GM10248 (cell line): ENCODE results near the gene PBX3.

Experiments used
- CTCF ChIA-PET: fragments of 300-600 bp; sonication (Branson Sonifier 250); formaldehyde crosslinking; extraction: SDS; loops from one replicate; lab custom pipeline; 2021; ENCODE audit warnings: antibody characterized with exemption; lab: Yijun Ruan, JAX
- POLR2A ChIA-PET: fragments of 350-650 bp; sonication (Branson Sonifier 250); formaldehyde crosslinking; extraction: SDS; loops from one replicate; lab custom pipeline; 2020; ENCODE audit warnings: antibody characterized with exemption; lab: Yijun Ruan, JAX
- DNase-seq: peaks from one replicate; pipeline ENCODE4 v3.0.0; 2012; ENCODE audit errors: extremely low spot score
- TF ChIP-seq, protein P1 (sequence below): IDR thresholded peaks from 2 replicates; pipeline ENCODE4 v1.5.1; 2012; ENCODE audit warnings: mild to moderate bottlenecking, low read depth; ENCODE audit errors: extremely low read depth, missing control alignments, control extremely low read depth

The PBX3 gene

DNA sequence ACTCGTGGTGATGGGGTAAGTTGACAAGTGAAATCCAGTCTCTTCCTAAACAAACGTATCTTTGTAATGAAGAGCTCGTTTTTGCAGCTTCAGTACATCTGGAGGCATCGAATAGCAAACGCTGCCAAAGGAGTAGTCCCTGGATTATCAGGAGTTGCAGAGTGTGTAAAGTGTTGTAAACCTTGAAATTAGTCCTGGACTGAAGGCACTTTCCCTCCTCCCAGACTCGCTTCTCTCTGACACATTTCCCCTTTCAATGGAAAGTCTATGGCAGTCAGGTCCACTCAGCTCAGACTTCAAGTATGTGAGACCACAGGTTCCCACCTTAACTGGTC, 1.5 kb upstream of the PBX3 start:
- TF ChIP-seq, protein P1, sequence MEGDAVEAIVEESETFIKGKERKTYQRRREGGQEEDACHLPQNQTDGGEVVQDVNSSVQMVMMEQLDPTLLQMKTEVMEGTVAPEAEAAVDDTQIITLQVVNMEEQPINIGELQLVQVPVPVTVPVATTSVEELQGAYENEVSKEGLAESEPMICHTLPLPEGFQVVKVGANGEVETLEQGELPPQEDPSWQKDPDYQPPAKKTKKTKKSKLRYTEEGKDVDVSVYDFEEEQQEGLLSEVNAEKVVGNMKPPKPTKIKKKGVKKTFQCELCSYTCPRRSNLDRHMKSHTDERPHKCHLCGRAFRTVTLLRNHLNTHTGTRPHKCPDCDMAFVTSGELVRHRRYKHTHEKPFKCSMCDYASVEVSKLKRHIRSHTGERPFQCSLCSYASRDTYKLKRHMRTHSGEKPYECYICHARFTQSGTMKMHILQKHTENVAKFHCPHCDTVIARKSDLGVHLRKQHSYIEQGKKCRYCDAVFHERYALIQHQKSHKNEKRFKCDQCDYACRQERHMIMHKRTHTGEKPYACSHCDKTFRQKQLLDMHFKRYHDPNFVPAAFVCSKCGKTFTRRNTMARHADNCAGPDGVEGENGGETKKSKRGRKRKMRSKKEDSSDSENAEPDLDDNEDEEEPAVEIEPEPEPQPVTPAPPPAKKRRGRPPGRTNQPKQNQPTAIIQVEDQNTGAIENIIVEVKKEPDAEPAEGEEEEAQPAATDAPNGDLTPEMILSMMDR = no peak
- no peak for DNase-seq
- ChIA-PET CTCF (interaction anchor here (1.1 to 1.7 kb wide), 6 partner anchors 9 to 338 kb away, joined by 3 to 6 read pairs (median 3); partner anchors contain the start of gene MAPKAP1), POLR2A (interaction anchor here (0.6 to 1.5 kb wide), 3 partner anchors 39 to 504 kb away, joined by 3 to 4 read pairs (median 3); partner anchors contain the start of gene MAPKAP1)

DNA sequence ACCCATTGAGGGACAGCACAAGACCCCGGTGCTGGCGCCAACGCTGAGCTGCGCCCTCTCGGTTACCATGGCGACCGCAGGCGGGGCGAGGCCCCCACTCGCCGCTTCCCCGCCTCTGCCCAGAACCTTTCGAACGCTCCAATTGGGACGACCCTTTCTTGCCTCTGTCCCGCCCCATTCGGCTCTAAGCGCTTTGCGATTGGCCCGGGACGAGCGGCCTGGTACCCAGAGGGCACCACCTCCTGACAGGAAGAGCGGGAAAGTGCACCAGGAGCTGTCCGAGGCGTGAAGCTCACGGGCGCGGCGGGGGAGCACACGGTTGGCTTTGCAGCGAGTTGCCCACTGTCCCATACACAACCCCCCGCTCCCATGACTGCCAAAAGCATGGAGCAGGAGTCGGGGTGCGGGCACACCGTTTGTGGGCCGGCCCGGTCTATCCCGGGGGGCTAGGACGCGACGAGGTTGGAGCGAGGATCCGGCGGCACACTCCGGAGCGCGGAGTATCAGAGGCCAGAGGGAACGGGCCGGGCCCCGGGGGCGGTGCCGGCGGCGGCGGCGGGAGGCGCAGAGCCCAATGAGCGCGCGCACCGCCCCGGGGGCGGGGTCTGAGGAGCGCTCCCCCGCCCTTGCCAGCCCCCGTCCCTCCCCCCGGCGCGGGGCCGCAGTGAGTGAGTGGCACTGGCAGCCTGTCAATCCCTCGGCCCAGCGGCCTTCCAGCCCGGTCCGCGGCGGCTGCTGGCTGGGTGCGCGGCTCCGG, 978 bp upstream of the PBX3 start:
- DNase-seq = peak; percentile 95
- ChIA-PET CTCF (interaction anchor here (1.1 to 1.7 kb wide), 5 partner anchors 8 to 339 kb away, joined by 3 to 6 read pairs (median 3); no protein-coding TSS in a partner anchor), POLR2A (interaction anchor here (0.6 to 1.5 kb wide), 3 partner anchors 39 to 504 kb away, joined by 3 to 4 read pairs (median 3); partner anchors contain the start of gene MAPKAP1)
- TF ChIP-seq, protein P1 = no peak

DNA sequence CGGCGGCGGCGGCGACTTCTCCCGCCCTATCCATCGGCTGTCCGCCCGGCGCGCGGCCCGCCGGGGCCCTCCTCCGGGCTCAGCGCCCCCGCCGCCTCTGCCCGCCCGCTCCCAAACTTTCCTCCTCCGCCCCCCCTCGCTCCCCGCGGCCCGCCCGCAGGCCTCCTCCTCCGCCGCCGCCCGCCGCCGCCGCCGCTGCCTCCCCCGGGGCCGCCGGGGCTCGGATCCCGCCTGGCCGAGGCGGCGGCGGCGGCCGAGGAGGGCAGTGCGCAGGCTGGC, 460 bp upstream of the PBX3 start:
- TF ChIP-seq, protein P1 = no peak
- DNase-seq = no peak
- POLR2A ChIA-PET = interaction anchor here (1.5 kb wide), 1 partner anchor 40 kb away, joined by 3 read pairs; the partner anchor contains the start of gene MAPKAP1
- CTCF ChIA-PET = interaction anchor here (1.7 kb wide), 1 partner anchor 9 kb away, joined by 3 read pairs; no protein-coding TSS in a partner anchor

GRCh38 chr9:125747765-125748445, 732 bp downstream of the PBX3 start:
- DNase-seq = peak; percentile 44
- ChIA-PET CTCF (interaction anchor here (1.1 kb wide), 1 partner anchor 16 kb away, joined by 3 read pairs; no protein-coding TSS in a partner anchor), POLR2A (interaction anchor here (1.0 kb wide), 1 partner anchor 41 kb away, joined by 3 read pairs; the partner anchor contains the start of gene MAPKAP1)
- TF ChIP-seq, protein P1 = no peak

GRCh38 chr9:125748446-125749099, 1.4 kb downstream of the PBX3 start:
- TF ChIP-seq, protein P1 = no peak
- ChIA-PET CTCF (interaction anchor here (0.6 to 2.4 kb wide), 3 partner anchors 11 to 43 kb away, joined by 3 to 7 read pairs (median 3); no protein-coding TSS in a partner anchor), POLR2A (interaction anchor here (0.5 to 1.0 kb wide), 2 partner anchors 41 to 1447 kb away, joined by 3 to 10 read pairs; partner anchors contain the start of gene MAPKAP1)
- DNase-seq = no peak
